HEK293 (cell line): ENCODE measurements around the gene FILIP1L.

ENCODE experiments used
- CTCF ChIP-seq: fragments of 450-650 bp; formaldehyde crosslinking; IDR thresholded peaks from 2 replicates; pipeline ENCODE4 v1.5.1; 2016; ENCODE audit warnings: missing biosample characterization, missing genetic modification characterization
- KLF1 ChIP-seq: fragments of 450-650 bp; formaldehyde crosslinking; IDR thresholded peaks from 2 replicates; pipeline ENCODE4 v1.5.1; 2016; ENCODE audit warnings: missing biosample characterization, missing genetic modification characterization
- OVOL3 ChIP-seq: fragments of 450-650 bp; formaldehyde crosslinking; IDR thresholded peaks from 2 replicates; pipeline ENCODE4 v1.5.1; 2016; ENCODE audit warnings: missing biosample characterization, missing genetic modification characterization
- ZFHX2 ChIP-seq: fragments of 450-650 bp; formaldehyde crosslinking; conservative IDR thresholded peaks from 2 replicates; pipeline ENCODE4 v1.5.1; 2016; ENCODE audit warnings: missing biosample characterization, missing genetic modification characterization
- ZNF449 ChIP-seq: fragments of 450-650 bp; formaldehyde crosslinking; IDR thresholded peaks from 2 replicates; pipeline ENCODE4 v1.5.1; 2017; ENCODE audit warnings: missing biosample characterization, mild to moderate bottlenecking, missing genetic modification characterization, moderate library complexity

- TF ChIP-seq OVOL3 = no peak
- TF ChIP-seq ZFHX2 (tag by site-specific recombination) = no peak
- TF ChIP-seq KLF1 (tag by site-specific recombination) = no peak
- no peak for TF ChIP-seq ZNF449 (tag by site-specific recombination)
- no peak for TF ChIP-seq CTCF (tag by site-specific recombination)
Measured at GRCh38 chr3:99836681-99837080, 277.6 kb downstream of the FILIP1L start.
